PC-3 (cell line): ENCODE data around the gene OR9A2. TPM values are rescaled to one million over a fixed set of nuclear protein-coding genes. Genes with fewer than 3 reads are reported as not detected.

ENCODE experiments used
- ATAC-seq: fragments of 200-7000 bp; cut with Tn5 transposase; 2 replicates; pipeline ENCODE4 v1.9.1; 2020; ENCODE audit warnings: mild to moderate bottlenecking, moderate library complexity
- BruUV-seq: library from RNA; stranded (reverse); fragments of 400-500 nt; replicated peaks from 2 replicates; lab custom pipeline; 2021; lab: Mats Ljungman, UMichigan
- CTCF ChIA-PET: fragments of 300-600 bp; sonication (Branson Sonifier 250); formaldehyde crosslinking; loops from one replicate; lab custom pipeline; 2022; ENCODE audit warnings: antibody characterized with exemption; lab: Charles Lee
- POLR2A ChIA-PET: fragments of 300-600 bp; sonication (Branson Sonifier 250); formaldehyde crosslinking; loops from one replicate; lab custom pipeline; 2022; ENCODE audit warnings: antibody characterized with exemption; ENCODE audit not compliant: unreplicated experiment; lab: Charles Lee
- DNase-seq: peaks from one replicate; pipeline ENCODE4 v3.0.0-alpha.2; 2015
- H2AFZ ChIP-seq: fragments of 300-600 bp; sonication (generic); 2 replicates; pipeline ENCODE4 v1.6.0; 2016; ENCODE audit warnings: antibody characterized with exemption, low read length
- H3F3A ChIP-seq: fragments of 300-600 bp; sonication (generic); one replicate; pipeline ENCODE4 v1.6.0; 2017; ENCODE audit warnings: antibody characterized with exemption, low read length, control low read depth, mild to moderate bottlenecking; ENCODE audit not compliant: unreplicated experiment
- H3K27ac ChIP-seq: fragments of 300-600 bp; sonication (generic); 2 replicates; pipeline ENCODE4 v1.5.1; 2016; ENCODE audit warnings: mild to moderate bottlenecking, low read length
- H3K27me3 ChIP-seq: fragments of 300-600 bp; sonication (generic); 2 replicates; pipeline ENCODE4 v1.6.1; 2016; ENCODE audit warnings: low read length, mixed read lengths
- H3K36me3 ChIP-seq: fragments of 300-600 bp; sonication (generic); 2 replicates; pipeline ENCODE4 v1.6.1; 2016; ENCODE audit warnings: low read depth, mixed run types, low read length, mixed read lengths
- H3K4me1 ChIP-seq: fragments of 300-600 bp; sonication (generic); 2 replicates; pipeline ENCODE4 v1.5.1; 2016; ENCODE audit warnings: low read length; ENCODE audit not compliant: insufficient read depth
- H3K4me2 ChIP-seq: fragments of 300-600 bp; sonication (generic); 2 replicates; pipeline ENCODE4 v1.6.0; 2016; ENCODE audit warnings: low read length
- H3K4me3 ChIP-seq: fragments of 300-600 bp; sonication (generic); 2 replicates; pipeline ENCODE4 v1.5.1; 2016; ENCODE audit warnings: mild to moderate bottlenecking, low read length, mixed read lengths
- H3K79me2 ChIP-seq: fragments of 300-600 bp; sonication (generic); 2 replicates; pipeline ENCODE4 v1.6.1; 2017; ENCODE audit warnings: low read length, mixed read lengths
- H3K9ac ChIP-seq: fragments of 300-600 bp; sonication (generic); 2 replicates; pipeline ENCODE4 v1.6.0; 2016; ENCODE audit warnings: mild to moderate bottlenecking, low read length
- H3K9me2 ChIP-seq: fragments of 300-600 bp; sonication (generic); replicated peaks from 2 replicates; pipeline ENCODE4 v1.6.1; 2016; ENCODE audit warnings: mixed run types, low read length, mixed read lengths
- H3K9me3 ChIP-seq: fragments of 300-600 bp; sonication (generic); 2 replicates; pipeline ENCODE4 v1.6.1; 2016; ENCODE audit warnings: low read length, mixed read lengths
- H4K20me1 ChIP-seq: fragments of 300-600 bp; sonication (generic); 2 replicates; pipeline ENCODE4 v1.6.1; 2016; ENCODE audit warnings: low read length, mixed read lengths
- CTCF ChIP-seq: fragments of 300-600 bp; sonication (generic); conservative IDR thresholded peaks from 2 replicates; pipeline ENCODE4 v1.5.1; 2017; ENCODE audit warnings: antibody characterized with exemption, low read depth, mild to moderate bottlenecking, low read length
- EZH2 ChIP-seq: fragments of 300-600 bp; sonication (generic); IDR thresholded peaks from one replicate; pipeline ENCODE4 v1.6.1; 2017; ENCODE audit warnings: antibody characterized with exemption, mild to moderate bottlenecking, low read length; ENCODE audit not compliant: unreplicated experiment
- EZH2phosphoT487 ChIP-seq: fragments of 300-600 bp; sonication (generic); IDR thresholded peaks from 2 replicates; pipeline ENCODE4 v1.6.1; 2018; ENCODE audit warnings: mild to moderate bottlenecking, antibody characterized with exemption, low read length, borderline replicate concordance
- intact Hi-C: fragments of 100-400 bp; cut with micrococcal nuclease; formaldehyde crosslinking; loops from 2 replicates; pipeline ENCODE4 v1.9.0; 2023
- total RNA-seq: library from RNA; depleted of rRNA; stranded (reverse); fragments of >200 nt; gene quantifications from 2 replicates; pipeline ENCODE4 v1.2.3, GENCODE V29; 2014

Gene OR9A2
- total RNA-seq, 1 experiment from 2014 or later = not detected

DNA sequence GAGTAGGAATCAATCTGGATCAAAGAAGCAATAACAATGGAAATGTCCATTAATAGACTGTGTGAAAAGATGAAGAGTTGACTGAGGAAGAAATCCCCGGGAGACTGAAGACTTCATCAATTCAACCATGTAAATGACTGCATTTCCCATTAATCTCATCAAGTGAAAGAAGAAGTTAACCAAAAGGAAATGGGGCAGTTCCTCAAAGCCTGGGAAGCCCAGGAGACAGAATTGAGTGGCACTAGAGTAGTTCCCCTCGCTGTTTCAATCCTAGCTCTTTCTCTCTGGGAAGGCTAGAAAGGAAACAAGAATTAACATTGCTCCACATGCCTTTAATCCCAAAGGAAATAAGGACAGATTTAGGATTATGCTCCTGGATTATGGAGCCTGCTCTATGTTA is 20.4 kb upstream of the OR9A2 start:
- Histone ChIP-seq H3K9me3 (no peaks in the 10 kb centered on the region), H3K9me2 (no peaks in the 10 kb centered on the region), H3K9ac (no peak overlapping the region), H3K79me2 (no peaks in the 10 kb centered on the region), H3K4me3 (no peak overlapping the region), H3F3A (no peaks in the 10 kb centered on the region), H3K27ac (no peak overlapping the region), H3K4me1 (no peaks in the 10 kb centered on the region), H3K27me3 (peaks cover 50% of the 10 kb centered on the region), H3K36me3 (no peaks in the 10 kb centered on the region), H4K20me1 (no peaks in the 10 kb centered on the region), H3K4me2 (no peak overlapping the region), H2AFZ (no peak overlapping the region)
- ChIA-PET POLR2A (no interaction called here), CTCF (no interaction called here)
- ATAC-seq (no peak), DNase-seq (no peak)
- intact Hi-C loops = no loop called here
- TF ChIP-seq CTCF = no peak
- TF ChIP-seq EZH2phosphoT487 = no peak
- TF ChIP-seq EZH2 = no peak
- BruUV-seq = no TSS peak

DNA sequence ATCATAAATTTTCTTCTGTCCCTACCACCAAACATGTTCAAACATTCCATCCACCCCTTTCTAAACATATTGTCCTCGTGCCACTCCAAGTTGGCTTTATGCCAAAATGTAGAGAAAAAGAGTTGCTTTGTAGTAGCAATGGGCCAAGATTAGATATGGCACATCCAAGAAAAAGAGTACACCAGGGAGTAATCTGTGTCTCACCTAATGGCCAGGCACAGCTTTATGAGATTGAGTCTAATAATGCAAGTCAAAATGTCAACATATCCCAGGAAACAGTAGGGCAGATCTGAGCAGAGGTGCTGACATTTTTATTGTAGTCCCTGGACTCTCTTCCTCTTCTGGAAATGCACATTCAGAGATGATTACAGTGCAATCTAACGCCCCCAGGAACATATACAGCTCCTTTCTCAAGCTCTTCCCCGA is 19.5 kb upstream of the OR9A2 start:
- ChIA-PET POLR2A (no interaction called here), CTCF (interaction anchor here (0.8 kb wide), 1 partner anchor 263 kb away, joined by 4 read pairs; no protein-coding TSS in a partner anchor)
- Histone ChIP-seq H2AFZ (no peak overlapping the region), H3K9me3 (no peaks in the 10 kb centered on the region), H3K9me2 (no peaks in the 10 kb centered on the region), H3K9ac (no peak overlapping the region), H3K79me2 (no peaks in the 10 kb centered on the region), H3K4me3 (no peak overlapping the region), H3K4me2 (no peak overlapping the region), H3K4me1 (no peaks in the 10 kb centered on the region), H3F3A (no peaks in the 10 kb centered on the region), H3K27me3 (peaks cover 54% of the 10 kb centered on the region), H3K27ac (no peak overlapping the region), H3K36me3 (no peaks in the 10 kb centered on the region), H4K20me1 (no peaks in the 10 kb centered on the region)
- intact Hi-C loops = no loop called here
- no peak for ATAC-seq
- TF ChIP-seq CTCF (no peak), EZH2 (no peak), EZH2phosphoT487 (no peak)
- BruUV-seq = no TSS peak
- DNase-seq = no peak

GRCh38 chr7:143043391-143043790 is 16.5 kb upstream of the OR9A2 start:
- intact Hi-C loops = no loop called here
- H4K20me1 ChIP-seq = no peaks in the 10 kb centered on the region
- BruUV-seq = no TSS peak
- TF ChIP-seq EZH2phosphoT487 (no peak), EZH2 (no peak), CTCF (no peak)
- CTCF ChIA-PET = no interaction called here
- H2AFZ ChIP-seq = no peak overlapping the region
- H3K9me2 ChIP-seq = no peaks in the 10 kb centered on the region
- POLR2A ChIA-PET = no interaction called here
- peaks cover 70% of the 10 kb centered on the region for H3K27me3 ChIP-seq
- H3K27ac ChIP-seq = no peak overlapping the region
- no peak overlapping the region for H3K9ac ChIP-seq
- H3K4me1 ChIP-seq = no peaks in the 10 kb centered on the region
- H3K79me2 ChIP-seq = no peaks in the 10 kb centered on the region
- H3K4me2 ChIP-seq = no peak overlapping the region
- no peak for DNase-seq
- H3K36me3 ChIP-seq = no peaks in the 10 kb centered on the region
- no peaks in the 10 kb centered on the region for H3K9me3 ChIP-seq
- no peak for ATAC-seq
- no peak overlapping the region for H3K4me3 ChIP-seq
- no peaks in the 10 kb centered on the region for H3F3A ChIP-seq
